Measurements from ENCODE around the gene FTCDNL1.

DNA sequence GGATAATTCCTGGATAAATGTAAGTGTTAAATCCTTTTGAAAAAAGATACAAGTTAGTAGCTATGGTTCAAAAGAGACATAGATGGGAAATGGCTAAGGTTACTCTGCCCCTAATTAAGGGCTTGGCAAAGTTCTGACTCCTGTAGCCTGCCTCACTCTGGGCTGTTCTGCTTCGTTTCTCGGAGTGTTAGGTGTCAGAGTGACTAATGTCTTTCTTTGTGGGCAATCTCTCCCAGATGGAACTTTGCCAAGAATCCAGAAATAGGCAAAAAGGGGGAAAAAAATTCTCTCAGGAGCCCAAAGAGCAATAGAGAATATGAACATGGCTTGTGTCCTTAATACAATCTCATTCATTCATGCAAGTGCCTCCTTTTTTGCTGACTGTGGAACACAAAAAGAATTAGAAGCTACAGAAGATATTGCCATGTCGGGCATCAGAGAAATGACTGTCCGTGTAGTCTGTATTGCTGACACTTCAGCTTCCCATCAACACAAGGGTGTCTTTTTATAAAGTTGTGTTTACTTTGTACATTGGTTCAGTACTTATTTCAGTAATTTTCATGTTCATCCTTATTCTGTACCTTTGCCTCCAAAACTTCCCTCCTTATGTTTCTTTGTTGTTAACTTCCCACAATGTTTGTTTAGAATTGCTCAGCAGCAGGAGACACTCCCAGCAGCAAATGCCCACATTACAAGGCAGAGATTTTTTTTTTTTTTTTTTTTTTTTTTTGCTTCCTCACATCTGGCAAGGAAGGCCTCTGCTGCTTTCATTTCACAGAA is 134.0 kb downstream of the FTCDNL1 start:
- TF ChIP-seq, protein P1, sequence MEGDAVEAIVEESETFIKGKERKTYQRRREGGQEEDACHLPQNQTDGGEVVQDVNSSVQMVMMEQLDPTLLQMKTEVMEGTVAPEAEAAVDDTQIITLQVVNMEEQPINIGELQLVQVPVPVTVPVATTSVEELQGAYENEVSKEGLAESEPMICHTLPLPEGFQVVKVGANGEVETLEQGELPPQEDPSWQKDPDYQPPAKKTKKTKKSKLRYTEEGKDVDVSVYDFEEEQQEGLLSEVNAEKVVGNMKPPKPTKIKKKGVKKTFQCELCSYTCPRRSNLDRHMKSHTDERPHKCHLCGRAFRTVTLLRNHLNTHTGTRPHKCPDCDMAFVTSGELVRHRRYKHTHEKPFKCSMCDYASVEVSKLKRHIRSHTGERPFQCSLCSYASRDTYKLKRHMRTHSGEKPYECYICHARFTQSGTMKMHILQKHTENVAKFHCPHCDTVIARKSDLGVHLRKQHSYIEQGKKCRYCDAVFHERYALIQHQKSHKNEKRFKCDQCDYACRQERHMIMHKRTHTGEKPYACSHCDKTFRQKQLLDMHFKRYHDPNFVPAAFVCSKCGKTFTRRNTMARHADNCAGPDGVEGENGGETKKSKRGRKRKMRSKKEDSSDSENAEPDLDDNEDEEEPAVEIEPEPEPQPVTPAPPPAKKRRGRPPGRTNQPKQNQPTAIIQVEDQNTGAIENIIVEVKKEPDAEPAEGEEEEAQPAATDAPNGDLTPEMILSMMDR (IDR thresholded peaks at IDR 0.05), result no peak
- no peak for TF ChIP-seq POLR2A (IDR thresholded peaks at IDR 0.05)

All from thyroid gland (tissue), 4 donors.